Common myeloid progenitor, CD34-positive (primary cell): Measurements from ENCODE around the gene IL19.

Experiments used
- CTCF ChIA-PET: fragments of 350-600 bp; sonication (Branson Sonifier 250); formaldehyde crosslinking; loops from one replicate; lab custom pipeline; 2021; ENCODE audit warnings: antibody characterized with exemption; lab: Charles Lee
- POLR2A ChIA-PET: fragments of 350-600 bp; sonication (Branson Sonifier 250); formaldehyde crosslinking; loops from one replicate; lab custom pipeline; 2021; ENCODE audit warnings: antibody characterized with exemption; lab: Charles Lee
- DNase-seq, 3 donors: peaks; one replicate each; pipeline versions ENCODE4 v3.0.0 to v3.0.0-alpha.2; 2013
- H3K27ac ChIP-seq, 2 experiments: 1 replicate in 1 of 2; 2 replicates in 1 of 2; pipeline ENCODE4 v1.7.0; 2013; ENCODE audit warnings: inconsistent platforms in 2 of 2, low read length in 2 of 2, mild to moderate bottlenecking in 2 of 2, low read depth in 1 of 2, moderate library complexity in 1 of 2; ENCODE audit not compliant: severe bottlenecking in 2 of 2, insufficient read depth in 1 of 2, poor library complexity in 1 of 2
- H3K27me3 ChIP-seq, 5 experiments: replicated peaks in 2 of 5; 1 replicate in 3 of 5; 2 replicates in 2 of 5; pipeline versions ENCODE4 v1.6.1 to v1.7.0; 2013; ENCODE audit warnings: low read length in 4 of 5, mild to moderate bottlenecking in 2 of 5, moderate library complexity in 2 of 5, inconsistent platforms in 1 of 5; ENCODE audit not compliant: insufficient read depth in 5 of 5, control insufficient read depth in 4 of 5
- H3K36me3 ChIP-seq, 4 experiments: 1 replicate in 2 of 4; 2 replicates in 2 of 4; pipeline versions ENCODE4 v1.6.1 to v1.7.0; 2013; ENCODE audit warnings: low read length in 3 of 4, control low read depth in 1 of 4, mild to moderate bottlenecking in 1 of 4; ENCODE audit not compliant: control insufficient read depth in 4 of 4, insufficient read depth in 4 of 4
- H3K4me1 ChIP-seq, 4 experiments: 1 replicate in 3 of 4; 2 replicates in 1 of 4; pipeline versions ENCODE4 v1.6.1 to v1.7.1; 2013; ENCODE audit warnings: low read length in 3 of 4, mild to moderate bottlenecking in 3 of 4, control low read depth in 1 of 4, inconsistent platforms in 1 of 4, moderate library complexity in 1 of 4; ENCODE audit not compliant: control insufficient read depth in 4 of 4, insufficient read depth in 4 of 4; ENCODE audit errors: control extremely low read depth in 1 of 4
- H3K4me3 ChIP-seq, 7 experiments: 1 replicate in 4 of 7; 2 replicates in 3 of 7; pipeline versions ENCODE4 v1.5.1 to v1.7.0; 2013; ENCODE audit warnings: mild to moderate bottlenecking in 7 of 7, low read length in 6 of 7, moderate library complexity in 6 of 7, inconsistent platforms in 2 of 7, low read depth in 2 of 7, control low read depth in 1 of 7; ENCODE audit not compliant: insufficient read depth in 4 of 7, control insufficient read depth in 1 of 7; ENCODE audit errors: extremely low read depth in 1 of 7
- H3K9me3 ChIP-seq, 5 experiments: 1 replicate in 4 of 5; 2 replicates in 1 of 5; pipeline versions ENCODE4 v1.6.1 to v1.7.1; 2013; ENCODE audit warnings: low read length in 4 of 5, mild to moderate bottlenecking in 2 of 5, inconsistent platforms in 1 of 5, low read depth in 1 of 5, moderate library complexity in 1 of 5; ENCODE audit not compliant: control insufficient read depth in 4 of 5, insufficient read depth in 2 of 5; ENCODE audit errors: control extremely low read depth in 1 of 5
- WGBS: methylation state at CpG from one replicate; pipeline ENCODE4 v1.1.5; 2013; ENCODE audit not compliant: insufficient coverage; 5-methylcytosine and 5-hydroxymethylcytosine counted together

IL19 gene

GRCh38 chr1:206824331-206824730 lies 53.8 kb downstream of the IL19 start:
- H3K27ac ChIP-seq, result no peak overlapping the region
- POLR2A ChIA-PET, result no interaction called here
- H3K4me1 ChIP-seq, result peaks cover 4 to 25% (median 13%) of the 10 kb centered on the region in 4 experiments
- 100% methylated on average over 2 of the region's 3 CpGs for whole genome bisulfite sequencing
- peak in 2 of 3 donors; percentile 54 to 56 for DNase-seq
- CTCF ChIA-PET, result interaction anchor here (0.7 to 1.6 kb wide), 5 partner anchors 8 to 90 kb away, joined by 3 to 7 read pairs (median 3); no protein-coding TSS in a partner anchor
- no peak overlapping the region for H3K4me3 ChIP-seq
- no peaks in the 10 kb centered on the region for H3K27me3 ChIP-seq
- no peaks in the 10 kb centered on the region for H3K9me3 ChIP-seq
- H3K36me3 ChIP-seq, result no peaks in the 10 kb centered on the region

- 80% methylated on average over 1 of the region's 4 CpGs for WGBS
- ChIA-PET CTCF (interaction anchor here (0.6 kb wide), 1 partner anchor 98 kb away, joined by 3 read pairs; no protein-coding TSS in a partner anchor), POLR2A (no interaction called here)
These were observed 55.8 kb downstream of the IL19 start for GRCh38 chr1:206826394-206826793.

GRCh38 chr1:206828061-206828460 lies 57.5 kb downstream of the IL19 start:
- H3K9me3 ChIP-seq, result no peaks in the 10 kb centered on the region
- WGBS, result 100% methylated on average over 1 of the region's 1 CpG

More at GRCh38 chr1:206826394-206826793, 55.8 kb downstream of the IL19 start:
- H3K9me3 ChIP-seq, result no peaks in the 10 kb centered on the region
- H3K4me1 ChIP-seq, result peaks cover 7 to 33% (median 27%) of the 10 kb centered on the region in 4 experiments
- no peaks in the 10 kb centered on the region for H3K27me3 ChIP-seq
- no peak overlapping the region for H3K27ac ChIP-seq
- no peak for DNase-seq
- no peak overlapping the region for H3K4me3 ChIP-seq
- no peaks in the 10 kb centered on the region for H3K36me3 ChIP-seq

GRCh38 chr1:206828765-206829164 lies 58.2 kb downstream of the IL19 start:
- Histone ChIP-seq H3K4me1 (peaks cover 21 to 57% (median 50%) of the 10 kb centered on the region in 4 experiments), H3K27ac (no peak overlapping the region)
- POLR2A ChIA-PET, result no interaction called here

More at GRCh38 chr1:206828061-206828460, 57.5 kb downstream of the IL19 start:
- no peak for DNase-seq
- Histone ChIP-seq H3K27ac (no peak overlapping the region), H3K27me3 (no peaks in the 10 kb centered on the region), H3K36me3 (no peaks in the 10 kb centered on the region), H3K4me3 (no peak overlapping the region), H3K4me1 (peaks cover 17 to 50% (median 44%) of the 10 kb centered on the region in 4 experiments)
- CTCF ChIA-PET, result interaction anchor here (0.8 to 1.4 kb wide), 5 partner anchors 10 to 26 kb away, joined by 3 to 6 read pairs (median 3); no protein-coding TSS in a partner anchor
- POLR2A ChIA-PET, result no interaction called here

GRCh38 chr1:206829282-206829681 lies 58.7 kb downstream of the IL19 start:
- Histone ChIP-seq H3K4me3 (peak overlapping the region in 1 of 7 experiments; percentile 12), H3K36me3 (no peaks in the 10 kb centered on the region), H3K27me3 (no peaks in the 10 kb centered on the region), H3K27ac (no peak overlapping the region), H3K9me3 (no peaks in the 10 kb centered on the region), H3K4me1 (peaks cover 17 to 55% (median 48%) of the 10 kb centered on the region in 4 experiments)
- CTCF ChIA-PET, result interaction anchor here (1.3 to 1.4 kb wide), 2 partner anchors 20 to 25 kb away, joined by 3 read pairs; no protein-coding TSS in a partner anchor
- POLR2A ChIA-PET, result no interaction called here
- no peak for DNase-seq
- WGBS, result 86% methylated on average over 5 of the region's 6 CpGs

More at GRCh38 chr1:206828765-206829164, 58.2 kb downstream of the IL19 start:
- DNase-seq, result no peak
- H3K4me3 ChIP-seq, result no peak overlapping the region
- no peaks in the 10 kb centered on the region for H3K9me3 ChIP-seq
- 92% methylated on average over 2 of the region's 4 CpGs for WGBS
- no peaks in the 10 kb centered on the region for H3K36me3 ChIP-seq
- H3K27me3 ChIP-seq, result no peaks in the 10 kb centered on the region
- CTCF ChIA-PET, result interaction anchor here (1.3 to 1.4 kb wide), 2 partner anchors 20 to 26 kb away, joined by 3 read pairs; no protein-coding TSS in a partner anchor

GRCh38 chr1:206829875-206830274 lies 59.3 kb downstream of the IL19 start:
- no peaks in the 10 kb centered on the region for H3K9me3 ChIP-seq
- DNase-seq, result peak; percentile 31 to 81 (median 76)
- no peaks in the 10 kb centered on the region for H3K36me3 ChIP-seq
- POLR2A ChIA-PET, result no interaction called here
- H3K4me3 ChIP-seq, result peak overlapping the region in 1 of 7 experiments; percentile 12
- H3K4me1 ChIP-seq, result peaks cover 17 to 56% (median 47%) of the 10 kb centered on the region in 4 experiments
- no peak overlapping the region for H3K27ac ChIP-seq
- CTCF ChIA-PET, result interaction anchor here (3.7 kb wide), 1 partner anchor 20 kb away, joined by 19 read pairs; no protein-coding TSS in a partner anchor
- WGBS, result no CpG with 5 or more reads among the region's 2 CpGs
- no peaks in the 10 kb centered on the region for H3K27me3 ChIP-seq

- WGBS, result 33% methylated on average over 2 of the region's 4 CpGs
These were observed 61.1 kb downstream of the IL19 start for GRCh38 chr1:206831650-206832049.

More at GRCh38 chr1:206831650-206832049, 61.1 kb downstream of the IL19 start:
- CTCF ChIA-PET, result interaction anchor here (0.7 to 3.7 kb wide), 13 partner anchors 11 to 165 kb away, joined by 3 to 19 read pairs (median 4); no protein-coding TSS in a partner anchor
- H3K4me3 ChIP-seq, result peak overlapping the region in 1 of 7 experiments; percentile 2
- H3K4me1 ChIP-seq, result peaks cover 17 to 63% (median 47%) of the 10 kb centered on the region in 4 experiments
- POLR2A ChIA-PET, result no interaction called here
- peak in 2 of 3 donors; percentile 26 to 50 for DNase-seq
- no peaks in the 10 kb centered on the region for H3K9me3 ChIP-seq
- H3K36me3 ChIP-seq, result no peaks in the 10 kb centered on the region
- H3K27me3 ChIP-seq, result no peaks in the 10 kb centered on the region
- H3K27ac ChIP-seq, result no peak overlapping the region
